Measurements from ENCODE around the gene DGKZ.

Gene DGKZ

DNA sequence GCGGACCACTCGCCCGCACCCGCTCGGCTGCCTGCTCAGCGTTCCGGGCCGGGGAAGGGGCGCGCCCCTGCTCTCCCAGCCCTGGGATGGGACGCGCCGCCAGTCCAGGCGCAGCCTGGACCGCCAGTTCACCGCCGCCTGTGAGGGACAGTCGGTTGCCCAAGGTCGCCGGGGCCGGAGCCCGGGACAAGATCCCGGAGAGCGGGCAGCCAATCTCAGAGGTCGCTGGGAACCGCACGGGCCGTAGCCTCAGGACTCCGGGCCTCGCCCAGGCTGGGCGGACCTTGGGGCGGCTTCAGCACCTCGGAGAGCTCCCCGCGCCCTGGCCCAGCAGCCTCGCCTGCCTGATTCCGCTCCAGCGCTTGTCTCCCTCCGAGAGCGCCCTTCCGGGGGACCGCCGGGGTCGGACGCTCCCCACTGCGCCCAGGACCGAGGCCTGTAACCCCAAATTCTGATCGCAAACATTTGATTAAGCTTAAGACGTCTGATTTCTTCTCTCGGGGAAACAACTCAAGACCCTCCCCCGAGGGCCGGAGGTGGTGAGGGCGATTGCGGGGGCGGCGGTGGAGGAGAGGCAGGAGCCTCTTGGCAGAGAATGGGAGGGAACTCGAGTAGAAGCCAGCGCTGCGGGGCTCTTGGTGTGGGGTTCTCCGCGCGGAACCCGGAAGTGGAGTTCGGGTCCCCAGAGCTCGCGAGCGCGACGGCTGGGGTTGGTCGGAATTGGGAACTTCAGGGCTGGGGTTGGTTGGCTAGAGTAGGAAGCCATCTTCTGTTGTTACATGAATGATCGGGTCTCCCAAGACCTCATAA lies 45.4 kb downstream of the DGKZ start:
- DNase-seq (ENCODE audit: low read depth in 2 of 2), result peak; percentile 32 to 40

DNA sequence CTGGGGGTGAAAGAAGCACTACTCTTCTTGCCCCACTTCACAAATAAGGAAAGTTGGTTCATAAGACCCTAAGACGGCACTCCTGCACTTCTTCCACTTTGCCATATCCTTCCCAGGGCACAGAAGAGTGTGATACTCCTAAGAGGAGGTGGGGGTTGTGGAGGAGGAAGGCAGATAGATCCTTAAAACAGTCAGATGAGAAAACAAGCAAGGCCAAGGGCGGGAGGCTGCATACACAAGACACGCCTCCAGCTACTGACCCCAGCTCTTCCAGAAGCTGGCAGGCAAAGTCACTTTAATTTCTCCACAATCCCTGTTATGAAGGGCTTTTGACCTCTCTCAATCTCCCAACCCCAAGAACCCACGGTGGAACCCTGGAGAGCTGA lies 46.0 kb downstream of the DGKZ start:
- no peak for DNase-seq (ENCODE audit: low read depth in 2 of 2)

DNA sequence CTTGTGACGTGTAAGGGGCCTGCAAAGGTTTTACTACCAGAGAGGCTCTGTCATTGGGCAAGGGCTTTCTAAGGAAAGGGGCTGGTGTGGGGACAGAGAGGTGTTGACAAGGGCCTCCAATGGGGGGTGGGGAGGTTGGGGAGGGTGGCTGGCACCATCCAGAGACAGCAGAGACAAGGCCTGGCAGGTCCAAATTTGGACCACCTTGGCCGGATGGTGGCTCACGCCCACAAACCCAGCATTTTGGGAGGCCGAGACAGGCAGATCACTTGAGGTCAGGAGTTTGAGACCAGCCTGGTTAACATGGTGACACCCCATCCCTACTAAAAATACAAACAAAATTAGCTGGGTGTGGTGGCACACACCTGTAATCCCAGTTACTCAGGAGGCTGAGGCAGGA lies 46.5 kb downstream of the DGKZ start:
- no peak for DNase-seq (ENCODE audit: low read depth in 2 of 2)

DNA sequence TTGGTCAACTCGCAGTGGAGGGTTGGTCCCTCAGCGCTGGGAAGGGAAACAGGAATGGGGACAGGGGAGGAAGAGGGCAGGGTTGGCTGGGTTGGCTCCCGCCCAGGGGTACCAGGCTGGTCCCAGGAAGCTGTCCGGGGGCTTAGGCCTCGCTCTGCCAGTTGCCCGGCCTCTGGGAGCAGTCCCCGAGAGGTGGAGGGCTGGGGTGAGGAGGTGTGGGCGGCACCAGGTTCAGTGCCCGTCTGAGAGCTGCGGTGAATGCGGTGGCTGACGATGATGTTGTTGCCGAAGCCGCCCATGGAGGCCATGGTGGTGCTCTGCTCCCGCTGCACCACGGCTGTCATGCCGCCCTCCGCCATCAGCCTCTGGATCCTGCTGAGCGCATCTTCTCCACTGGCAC lies 50.3 kb downstream of the DGKZ start:
- DNase-seq (ENCODE audit: low read depth in 2 of 2), result no peak

DNA sequence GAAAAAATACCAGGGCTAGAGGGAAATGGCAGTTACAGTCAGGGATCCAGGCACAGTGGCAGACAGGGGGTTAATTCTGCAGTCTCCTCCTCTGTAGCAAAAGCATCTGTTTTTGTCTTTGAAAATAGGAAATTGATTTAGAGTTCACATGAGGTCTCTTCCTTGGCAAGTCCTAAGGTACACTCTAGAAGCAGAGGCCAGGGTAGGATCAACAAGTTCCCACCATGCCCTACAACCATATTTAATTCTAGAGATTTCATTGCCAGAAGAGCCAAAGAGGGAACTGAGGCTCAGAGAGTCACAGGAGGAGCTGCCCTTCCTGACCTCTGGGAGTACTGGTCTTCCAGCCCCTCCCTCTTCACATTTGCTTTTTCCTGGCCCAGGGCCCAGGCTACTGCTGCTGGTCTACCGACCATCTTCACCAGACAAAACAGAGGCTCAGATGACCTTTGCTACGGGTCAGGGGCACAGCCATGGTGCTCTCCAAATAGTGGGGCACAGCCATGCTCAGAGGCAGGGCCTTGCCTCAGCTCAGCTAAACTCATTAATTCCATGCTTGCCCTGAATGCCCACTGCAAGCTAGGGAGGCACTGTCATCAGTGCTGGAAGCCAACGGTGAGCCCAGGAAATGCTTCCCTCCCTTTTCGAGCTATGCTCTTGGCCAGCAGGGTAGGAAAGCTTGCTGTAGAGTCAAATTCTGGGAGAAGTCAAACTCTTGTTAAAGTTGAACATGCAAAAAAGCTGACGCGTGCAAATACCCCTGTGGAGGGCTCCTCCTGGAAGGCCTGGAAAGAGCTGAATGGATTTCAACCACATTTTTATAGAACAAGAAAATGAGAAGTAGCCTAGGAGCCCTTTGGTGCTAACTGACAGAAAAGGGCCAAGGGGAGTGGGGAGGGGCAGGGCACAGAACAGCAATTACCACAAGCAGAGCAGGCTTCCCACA lies 56.0 kb downstream of the DGKZ start:
- DNase-seq (ENCODE audit: low read depth in 2 of 2), result no peak

DNA sequence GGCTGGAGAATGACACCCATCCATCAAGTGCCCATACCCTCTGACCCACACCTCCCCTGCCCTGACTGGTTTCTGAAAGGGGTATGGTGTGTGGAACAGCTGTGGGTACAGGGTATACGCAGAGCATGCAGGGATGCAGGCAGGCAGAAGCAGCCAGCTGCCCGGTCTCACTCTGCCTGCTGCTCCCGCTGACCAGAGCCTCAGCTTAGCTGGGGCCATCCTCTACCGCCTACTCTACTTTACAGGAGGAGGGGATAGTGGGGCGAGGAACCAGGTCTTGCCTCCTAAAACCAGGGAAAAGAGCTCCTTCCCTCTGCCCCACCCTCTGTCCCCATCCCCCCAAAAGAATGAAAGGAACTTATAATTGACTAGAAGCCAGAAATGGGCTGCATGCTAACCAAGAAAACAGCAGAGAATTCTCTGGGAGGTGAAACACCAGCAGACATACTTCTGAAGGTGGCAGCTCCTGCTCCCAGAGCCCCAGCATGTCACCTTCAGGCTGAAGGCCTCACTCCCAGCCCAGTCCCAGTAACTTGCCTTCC lies 57.3 kb downstream of the DGKZ start:
- DNase-seq (ENCODE audit: low read depth in 2 of 2), result no peak

DNA sequence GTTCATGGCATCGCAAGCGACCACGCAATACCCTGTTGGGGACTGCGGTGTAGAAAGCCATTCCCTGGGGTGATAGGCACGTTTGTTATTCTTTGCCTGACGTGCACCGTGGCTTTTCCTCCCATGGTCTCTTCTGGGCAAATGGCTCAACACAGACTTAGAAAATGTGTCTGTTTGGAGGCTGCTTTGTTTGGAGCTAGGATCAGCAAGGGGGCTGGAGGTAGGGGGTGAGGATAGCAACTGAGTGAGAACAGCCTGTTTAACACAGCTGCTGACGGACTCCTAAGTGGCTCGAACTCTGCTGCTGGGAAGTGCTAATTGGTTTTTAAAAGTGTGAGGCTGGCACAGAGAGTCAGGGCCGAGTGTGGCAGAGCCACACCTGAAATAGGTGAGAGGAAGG lies 60.4 kb downstream of the DGKZ start:
- no peak for DNase-seq (ENCODE audit: low read depth in 2 of 2)

DNA sequence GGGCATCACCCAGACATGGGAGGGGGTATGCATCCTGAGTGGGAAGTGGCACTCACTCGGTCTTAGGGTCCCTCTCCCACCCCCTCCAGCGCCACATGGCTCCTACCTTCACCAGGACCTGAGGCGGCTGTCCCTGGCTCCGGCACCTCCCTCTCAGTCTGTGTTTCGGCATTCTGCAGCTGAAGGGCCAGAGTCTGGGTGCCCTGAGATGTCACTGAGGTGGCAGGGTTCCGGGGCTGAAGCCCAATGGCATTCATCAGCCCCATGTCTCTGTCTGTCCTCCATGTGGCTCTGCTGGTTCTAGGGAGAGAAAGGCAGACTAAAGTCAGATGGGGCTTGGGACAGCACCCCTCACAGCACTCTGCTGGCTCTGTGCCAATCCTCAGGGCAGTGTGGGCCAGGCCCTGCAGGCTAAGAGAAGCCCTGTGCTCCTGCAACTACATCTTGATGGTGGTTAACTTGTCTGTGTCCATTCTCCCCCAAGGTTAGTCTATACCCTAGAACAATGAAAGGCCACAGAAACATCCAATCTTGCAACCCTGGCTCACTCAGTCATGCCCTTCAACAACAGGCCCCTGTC lies 61.2 kb downstream of the DGKZ start:
- DNase-seq (ENCODE audit: low read depth in 2 of 2), result no peak

DNA sequence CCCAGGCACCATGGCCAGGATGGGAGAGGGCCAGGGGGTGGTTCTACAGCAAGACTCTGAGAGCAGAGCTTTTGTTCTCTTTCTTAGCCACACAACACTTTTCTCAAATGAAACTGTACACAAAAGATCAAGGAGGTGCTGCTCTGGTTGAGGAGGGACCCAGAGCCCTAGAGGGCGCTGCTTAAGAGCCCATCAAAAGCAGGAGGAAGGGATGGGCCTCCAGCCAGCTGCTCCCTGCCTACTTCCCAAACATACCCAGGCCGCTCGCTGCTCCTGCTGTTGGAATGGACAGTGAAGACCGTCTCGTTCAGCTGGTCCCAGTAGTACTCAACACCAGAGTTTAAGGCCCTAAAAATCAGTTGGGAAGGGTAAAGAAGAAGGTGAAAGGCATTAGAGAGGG lies 62.8 kb downstream of the DGKZ start:
- DNase-seq (ENCODE audit: low read depth in 2 of 2), result no peak

DNA sequence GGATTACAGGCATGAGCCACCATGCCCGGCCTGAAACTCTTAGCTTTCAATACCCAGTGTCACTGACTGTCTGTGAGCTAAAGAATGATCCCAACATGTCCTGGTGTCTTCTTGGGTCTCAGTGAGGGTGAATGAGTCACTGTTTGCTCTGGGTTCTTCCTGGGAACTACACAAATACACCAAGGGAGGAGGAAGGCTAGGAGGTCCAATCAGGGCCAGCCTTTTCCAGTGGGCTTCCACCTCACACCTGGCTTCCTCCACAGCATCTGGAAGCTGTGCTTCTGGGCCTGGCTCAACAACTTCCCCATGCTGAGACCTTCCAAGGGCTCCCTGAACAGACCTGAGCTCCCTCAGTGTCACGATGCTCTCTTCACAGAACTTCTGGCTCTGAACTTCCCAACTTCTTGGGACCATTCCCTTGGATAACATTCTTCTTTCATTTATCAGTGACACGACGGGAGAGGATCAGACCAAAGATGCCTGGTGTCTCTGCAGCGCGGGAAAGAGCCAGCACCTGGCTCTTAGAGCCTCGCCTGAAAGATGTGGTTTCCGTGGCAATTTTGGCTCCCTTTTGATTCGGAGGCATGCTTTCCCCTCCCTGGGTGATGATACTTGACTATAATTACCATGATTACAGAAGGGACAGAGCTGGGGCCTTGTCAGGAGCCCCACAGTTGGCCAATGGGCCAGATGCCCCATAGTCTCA lies 66.7 kb downstream of the DGKZ start:
- no peak for DNase-seq (ENCODE audit: low read depth in 2 of 2)

DNA sequence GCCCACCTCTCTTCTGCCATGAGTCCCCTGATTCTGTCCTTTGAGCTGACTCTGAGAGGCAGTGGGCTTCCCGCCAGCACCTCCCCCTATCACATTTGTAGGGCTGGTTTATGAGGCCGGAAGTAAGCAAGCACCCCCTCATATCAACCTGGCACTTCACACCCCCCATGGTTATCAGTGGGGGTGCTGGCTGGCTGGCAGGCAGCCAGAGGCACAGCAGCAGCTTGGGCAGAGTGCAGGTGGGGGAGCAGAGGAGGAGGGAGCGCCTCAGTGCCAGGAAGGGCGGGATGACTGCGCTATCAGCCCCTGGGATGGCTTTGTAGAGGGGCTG lies 67.2 kb downstream of the DGKZ start:
- no peak for DNase-seq (ENCODE audit: low read depth in 2 of 2)

DNA sequence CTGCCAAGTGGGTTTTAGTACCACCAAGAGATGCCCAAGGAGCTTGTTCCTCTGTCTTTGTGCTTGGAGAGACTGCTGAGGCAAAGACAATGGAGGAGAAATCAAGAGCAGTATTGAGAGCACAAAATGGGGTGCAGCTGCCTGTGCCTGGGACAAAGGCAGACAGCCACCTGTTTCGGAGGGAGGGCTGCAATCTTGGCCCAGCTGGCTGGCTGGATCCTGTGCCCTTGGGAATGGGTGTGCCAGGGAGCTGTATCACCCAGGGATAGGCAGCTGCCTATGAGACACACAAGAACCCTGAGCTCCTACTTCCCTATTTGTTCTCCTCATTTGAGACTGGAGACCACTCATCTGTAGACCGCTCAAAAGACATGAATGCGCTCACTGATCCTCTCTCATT lies 67.6 kb downstream of the DGKZ start:
- no peak for DNase-seq (ENCODE audit: low read depth in 2 of 2)

DNA sequence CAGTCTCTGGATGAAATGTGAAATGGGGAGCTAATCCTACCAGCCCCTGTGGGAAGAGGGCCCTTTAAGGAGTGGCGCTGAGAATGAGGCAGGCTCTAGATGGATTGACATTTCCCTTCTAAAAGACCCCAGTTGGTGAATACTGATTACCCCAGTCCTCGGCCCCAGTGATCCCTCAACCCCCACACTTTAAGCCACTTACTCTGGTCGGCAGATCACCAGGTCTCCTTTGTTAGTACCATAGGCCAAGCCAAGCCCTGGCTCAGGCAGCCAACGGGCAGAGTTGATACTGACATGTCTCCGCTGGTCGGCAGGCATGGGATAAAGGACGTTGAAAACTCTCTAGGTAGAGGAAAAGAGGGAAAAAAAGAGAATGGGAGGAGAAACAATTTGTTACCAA lies 70.4 kb downstream of the DGKZ start:
- DNase-seq (ENCODE audit: low read depth in 2 of 2), result no peak

DNA sequence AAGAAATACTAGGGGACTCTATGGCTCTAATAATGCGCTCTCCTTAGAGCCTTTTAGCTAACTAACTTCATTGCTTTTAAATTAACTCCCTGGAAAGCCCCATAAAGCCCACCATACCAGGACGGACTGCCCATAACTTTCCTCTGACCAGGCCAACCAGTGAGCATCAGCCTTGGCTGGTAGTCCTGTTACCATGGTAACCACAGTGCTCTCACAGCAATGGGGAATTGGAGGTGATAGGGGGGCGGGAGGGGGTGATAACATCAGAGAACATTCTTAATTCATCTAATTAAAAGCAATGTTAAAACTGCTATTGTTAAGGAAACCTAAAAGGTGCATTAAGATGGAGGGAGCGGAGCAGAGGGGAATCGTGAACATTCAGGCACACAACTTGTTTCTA lies 71.5 kb downstream of the DGKZ start:
- DNase-seq (ENCODE audit: low read depth in 2 of 2), result no peak

DNA sequence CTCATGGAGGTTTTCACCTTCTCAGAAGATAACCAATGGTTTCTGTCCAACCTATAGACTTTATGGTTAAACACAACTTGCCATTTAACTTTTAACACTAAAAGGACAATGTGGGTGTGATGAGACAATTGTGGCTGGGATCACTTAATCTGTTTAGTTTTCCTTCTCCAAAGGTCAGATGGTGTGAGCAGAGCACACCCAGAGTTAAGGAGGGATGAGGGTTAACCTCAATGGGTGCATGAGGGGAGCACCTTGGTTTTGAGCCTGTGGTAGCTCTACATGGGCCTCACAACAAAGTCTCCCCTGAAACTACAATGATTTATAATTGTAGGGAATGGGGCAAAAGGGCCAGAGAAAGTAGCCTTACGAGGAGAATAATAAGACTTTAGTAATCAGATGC lies 73.2 kb downstream of the DGKZ start:
- no peak for DNase-seq (ENCODE audit: low read depth in 2 of 2)

DNA sequence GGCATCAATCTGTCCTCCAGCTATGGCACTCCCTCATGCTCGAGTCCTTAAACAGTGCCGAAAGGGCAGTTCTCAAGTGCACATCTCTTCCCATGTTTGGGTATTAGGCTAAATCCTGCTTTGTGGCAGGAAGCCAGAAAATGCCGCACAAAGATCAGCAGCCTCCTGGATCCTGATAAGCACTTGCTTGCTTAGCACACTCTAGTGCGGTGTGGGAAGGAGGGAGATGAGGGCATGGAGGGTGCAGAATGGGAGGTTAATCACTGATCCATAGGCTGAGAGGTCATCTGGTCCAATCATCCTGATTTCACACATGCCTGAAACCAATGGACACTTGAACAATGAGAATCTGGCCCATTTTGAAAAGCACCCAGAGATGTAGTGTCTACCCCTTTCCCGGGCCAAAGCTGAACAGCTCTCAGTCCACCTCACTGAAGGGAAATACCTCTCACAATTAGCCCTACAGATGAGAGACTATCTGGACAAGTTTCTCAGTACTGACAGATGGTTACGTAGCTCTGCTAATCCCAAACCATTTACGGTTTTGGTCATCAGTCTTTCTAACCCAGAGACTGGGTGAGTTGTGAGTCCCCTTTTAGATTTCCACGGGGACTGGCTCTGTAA lies 74.1 kb downstream of the DGKZ start:
- no peak for DNase-seq (ENCODE audit: low read depth in 2 of 2)

DNA sequence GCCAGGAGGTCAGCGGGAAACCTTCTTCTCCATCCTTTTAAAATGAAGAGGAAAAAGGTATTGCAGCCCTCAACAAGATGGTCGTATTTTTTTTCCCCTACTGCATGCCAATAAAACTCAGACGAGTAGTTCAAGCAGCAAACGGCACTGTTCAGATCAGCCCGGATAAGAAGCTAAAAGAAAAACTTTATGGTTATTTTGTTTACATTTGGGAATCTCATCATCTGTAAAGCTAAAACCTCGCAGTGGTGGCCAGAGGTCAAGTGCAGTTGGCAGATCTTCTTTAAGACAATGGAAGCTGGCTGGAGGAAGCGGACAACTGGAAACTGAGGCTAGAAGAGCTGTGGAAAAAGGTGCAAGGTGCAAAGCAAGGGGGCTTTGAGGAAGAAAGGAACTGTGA lies 75.3 kb downstream of the DGKZ start:
- DNase-seq (ENCODE audit: low read depth in 2 of 2), result no peak

DNA sequence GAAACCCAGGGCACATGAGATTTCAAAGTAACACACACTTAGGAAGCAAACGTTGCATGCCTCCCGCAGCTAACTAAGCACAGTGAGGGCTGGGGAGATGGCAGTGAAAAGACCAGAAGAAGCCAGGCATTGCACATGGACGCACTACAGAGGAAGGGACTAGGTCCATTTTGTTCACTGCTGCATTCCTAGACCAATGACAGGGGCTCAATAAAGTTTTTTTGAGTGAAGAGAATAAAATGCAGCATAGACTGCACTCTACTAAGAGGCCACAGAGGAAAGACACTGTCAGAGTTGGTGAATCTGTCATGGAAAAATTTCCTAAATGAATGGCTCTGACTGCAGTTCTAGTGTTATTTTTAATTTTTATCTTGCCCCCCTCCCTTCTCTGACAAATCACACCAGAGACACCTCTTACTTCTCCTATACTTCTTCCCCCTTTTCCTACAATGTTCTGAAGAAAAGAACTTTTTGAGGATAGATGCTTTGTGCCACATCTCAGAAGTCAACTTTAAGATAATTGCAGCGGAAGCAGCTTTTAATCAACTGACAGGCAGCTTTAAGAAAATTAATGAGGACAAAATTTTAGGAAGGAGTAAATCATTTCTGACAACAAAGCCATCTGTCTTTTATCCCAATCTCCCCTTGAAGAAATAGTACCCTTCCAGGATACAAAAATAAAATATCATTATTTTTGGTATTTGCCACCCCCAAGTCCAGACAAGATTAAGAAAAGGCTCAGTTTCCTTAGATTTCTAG lies 79.1 kb downstream of the DGKZ start:
- DNase-seq (ENCODE audit: low read depth in 2 of 2), result no peak

DNA sequence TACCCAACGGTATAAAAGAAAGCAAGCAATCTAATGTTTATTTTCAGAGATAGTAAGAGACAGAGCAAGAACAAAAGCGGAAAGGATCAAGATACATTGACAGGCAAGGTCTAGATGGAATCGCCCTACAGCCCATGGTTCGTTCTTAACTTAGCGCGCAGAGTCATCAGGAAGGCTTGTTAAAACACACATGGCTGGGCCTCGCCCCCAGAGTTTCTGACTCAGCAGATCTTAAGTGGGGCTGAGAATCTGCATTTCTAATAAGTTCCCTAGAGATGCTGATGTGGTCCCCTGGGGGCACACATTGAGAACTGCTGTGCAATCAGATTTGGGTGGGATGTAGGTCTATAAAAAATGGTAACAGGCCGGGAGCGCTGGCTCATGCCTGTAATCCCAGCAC lies 80.1 kb downstream of the DGKZ start:
- DNase-seq (ENCODE audit: low read depth in 2 of 2), result no peak

DNA sequence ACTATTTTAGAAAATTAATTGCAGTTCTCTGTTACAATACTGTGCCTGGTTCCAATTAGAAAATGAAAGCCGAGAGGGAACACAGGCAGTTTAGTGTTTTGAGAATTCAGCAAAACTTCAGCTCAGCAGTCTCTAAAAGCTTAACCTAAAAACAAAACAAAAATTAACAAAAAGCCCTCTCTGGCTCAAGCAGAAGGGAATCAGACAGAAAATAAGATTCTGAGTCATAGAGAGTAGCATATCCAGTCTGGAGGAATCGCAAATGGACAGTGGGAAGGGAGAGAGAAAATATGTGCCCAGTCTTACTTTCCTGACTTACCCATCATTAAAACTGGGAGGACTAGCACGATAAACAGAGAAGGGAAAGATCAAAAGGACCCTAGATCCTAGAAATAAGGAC lies 82.5 kb downstream of the DGKZ start:
- DNase-seq (ENCODE audit: low read depth in 2 of 2), result no peak
